ENCODE results near the gene SKOR1. TPM values are rescaled to one million over a fixed set of nuclear protein-coding genes. Genes with fewer than 3 reads are reported as not detected.

SKOR1 gene
- total and polyA plus RNA-seq, 2 donors (not counting 1 experiment from before 2014, with no cell fraction given), result 0.01 to 0.17 TPM

- no peak for DNase-seq (ENCODE audit: low read depth in 2 of 2)
These were observed 1.6 kb downstream of the SKOR1 start for GRCh38 chr15:67826717-67827561.

GRCh38 chr15:67827562-67828277 is 2.4 kb downstream of the SKOR1 start:
- Histone ChIP-seq H3K36me3 (ENCODE audit: control insufficient read depth, insufficient read depth, low read length) (no peaks in the 10 kb centered on the region), H3K4me3 (replicated peaks in 1 of 4; ENCODE audit: control extremely low read depth in 1 of 4, insufficient read depth in 1 of 4, low read depth in 3 of 4, low read length in 4 of 4) (no peak overlapping the region), H3K4me1 (ENCODE audit: control insufficient read depth, extremely low read depth, insufficient read depth, low read length) (no peaks in the 10 kb centered on the region), H3K9me3 (ENCODE audit: control insufficient read depth, insufficient read depth, low read depth, low read length) (no peaks in the 10 kb centered on the region), H3K27me3 (ENCODE audit: control insufficient read depth, insufficient read depth, low read length) (peaks cover 88% of the 10 kb centered on the region), H3K79me2 (ENCODE audit: control insufficient read depth, insufficient read depth, low read length) (no peaks in the 10 kb centered on the region), H2AFZ (ENCODE audit: low read length) (no peak overlapping the region), H3K27ac (ENCODE audit: insufficient read depth, low read length) (no peak overlapping the region), H3K9ac (ENCODE audit: insufficient read depth, low read length) (no peak overlapping the region), H3K4me2 (ENCODE audit: extremely low read depth, insufficient read depth, low read length) (no peak overlapping the region), H4K20me1 (ENCODE audit: control insufficient read depth, extremely low read depth, insufficient read depth, low read length) (no peaks in the 10 kb centered on the region)
- no peak for DNase-seq (ENCODE audit: low read depth in 2 of 2)
- TF ChIP-seq CTCF (conservative IDR thresholded peaks at IDR 0.05 in 1 of 2, IDR thresholded peaks at IDR 0.05 in 1 of 2; ENCODE audit: low read depth in 1 of 2, low read length in 2 of 2) (no peak), EZH2 (IDR thresholded peaks at IDR 0.05; ENCODE audit: low read length, missing control alignments) (peak; percentile 71)

More at GRCh38 chr15:67826717-67827561, 1.6 kb downstream of the SKOR1 start:
- no peak overlapping the region for H3K27ac ChIP-seq (ENCODE audit: insufficient read depth, low read length)
- TF ChIP-seq EZH2 (IDR thresholded peaks at IDR 0.05; ENCODE audit: low read length, missing control alignments) (peak; percentile 81), CTCF (conservative IDR thresholded peaks at IDR 0.05 in 1 of 2, IDR thresholded peaks at IDR 0.05 in 1 of 2; ENCODE audit: low read depth in 1 of 2, low read length in 2 of 2) (no peak)
- no peak overlapping the region for H3K4me2 ChIP-seq (ENCODE audit: extremely low read depth, insufficient read depth, low read length)
- peaks cover 88% of the 10 kb centered on the region for H3K27me3 ChIP-seq (ENCODE audit: control insufficient read depth, insufficient read depth, low read length)
- H2AFZ ChIP-seq (ENCODE audit: low read length), result no peak overlapping the region
- no peaks in the 10 kb centered on the region for H3K4me1 ChIP-seq (ENCODE audit: control insufficient read depth, extremely low read depth, insufficient read depth, low read length)
- H3K36me3 ChIP-seq (ENCODE audit: control insufficient read depth, insufficient read depth, low read length), result no peaks in the 10 kb centered on the region
- no peaks in the 10 kb centered on the region for H4K20me1 ChIP-seq (ENCODE audit: control insufficient read depth, extremely low read depth, insufficient read depth, low read length)
- H3K9ac ChIP-seq (ENCODE audit: insufficient read depth, low read length), result no peak overlapping the region
- H3K4me3 ChIP-seq (replicated peaks in 1 of 4; ENCODE audit: control extremely low read depth in 1 of 4, insufficient read depth in 1 of 4, low read depth in 3 of 4, low read length in 4 of 4), result no peak overlapping the region
- H3K9me3 ChIP-seq (ENCODE audit: control insufficient read depth, insufficient read depth, low read depth, low read length), result no peaks in the 10 kb centered on the region
- H3K79me2 ChIP-seq (ENCODE audit: control insufficient read depth, insufficient read depth, low read length), result no peaks in the 10 kb centered on the region

DNA sequence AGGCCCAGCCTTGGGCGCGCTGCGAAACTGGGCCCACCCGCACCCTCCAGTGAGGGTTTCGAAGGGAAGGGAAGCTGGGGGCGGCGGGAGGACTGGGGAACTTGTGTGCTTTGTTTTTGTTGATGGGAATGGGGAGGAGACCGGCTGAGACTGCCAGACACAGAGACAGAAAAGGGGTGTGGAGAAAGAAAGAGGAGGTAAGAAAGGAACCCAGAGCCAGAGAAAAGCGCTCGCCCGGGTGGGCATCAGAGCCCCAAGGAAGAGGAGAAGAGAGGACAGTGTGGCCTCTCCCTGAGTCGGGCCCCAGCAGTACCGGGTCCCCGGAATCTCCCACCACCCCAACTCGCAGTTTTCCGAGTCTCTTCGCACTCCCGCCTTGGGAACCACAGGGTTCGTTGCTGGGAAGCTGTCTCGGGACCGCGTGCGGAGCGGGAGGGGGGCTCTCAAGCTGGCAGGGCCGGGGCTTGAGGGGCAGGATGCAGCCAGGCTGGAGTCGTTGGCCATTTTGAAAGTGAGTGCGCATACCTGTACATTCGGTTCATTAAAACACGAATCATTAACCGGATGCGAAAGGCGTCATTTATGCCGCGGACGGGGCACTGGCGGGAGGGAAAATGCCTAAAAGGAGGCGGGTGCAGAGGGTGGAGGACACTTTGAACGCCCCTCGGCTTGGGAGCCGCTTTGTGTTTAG is 3.1 kb downstream of the SKOR1 start:
- Histone ChIP-seq H3K27ac (ENCODE audit: insufficient read depth, low read length) (no peak overlapping the region), H2AFZ (ENCODE audit: low read length) (no peak overlapping the region), H4K20me1 (ENCODE audit: control insufficient read depth, extremely low read depth, insufficient read depth, low read length) (no peaks in the 10 kb centered on the region), H3K36me3 (ENCODE audit: control insufficient read depth, insufficient read depth, low read length) (no peaks in the 10 kb centered on the region), H3K9me3 (ENCODE audit: control insufficient read depth, insufficient read depth, low read depth, low read length) (no peaks in the 10 kb centered on the region), H3K27me3 (ENCODE audit: control insufficient read depth, insufficient read depth, low read length) (peaks cover 88% of the 10 kb centered on the region), H3K9ac (ENCODE audit: insufficient read depth, low read length) (no peak overlapping the region), H3K79me2 (ENCODE audit: control insufficient read depth, insufficient read depth, low read length) (no peaks in the 10 kb centered on the region), H3K4me3 (replicated peaks in 1 of 4; ENCODE audit: control extremely low read depth in 1 of 4, insufficient read depth in 1 of 4, low read depth in 3 of 4, low read length in 4 of 4) (no peak overlapping the region), H3K4me1 (ENCODE audit: control insufficient read depth, extremely low read depth, insufficient read depth, low read length) (peaks cover 1% of the 10 kb centered on the region), H3K4me2 (ENCODE audit: extremely low read depth, insufficient read depth, low read length) (no peak overlapping the region)
- DNase-seq (ENCODE audit: low read depth in 2 of 2), result no peak
- no peak for TF ChIP-seq CTCF (conservative IDR thresholded peaks at IDR 0.05 in 1 of 2, IDR thresholded peaks at IDR 0.05 in 1 of 2; ENCODE audit: low read depth in 1 of 2, low read length in 2 of 2)
- TF ChIP-seq EZH2 (IDR thresholded peaks at IDR 0.05; ENCODE audit: low read length, missing control alignments), result peak; percentile 95

Data from fibroblast of lung (primary cell).